Measurements from ENCODE around the gene FASN. TPM values are rescaled to one million over a fixed set of nuclear protein-coding genes. Genes with fewer than 3 reads are reported as not detected.

The FASN gene
- total RNA-seq, 2 donors from 2014 or later: 87.3 to 126 TPM

DNA sequence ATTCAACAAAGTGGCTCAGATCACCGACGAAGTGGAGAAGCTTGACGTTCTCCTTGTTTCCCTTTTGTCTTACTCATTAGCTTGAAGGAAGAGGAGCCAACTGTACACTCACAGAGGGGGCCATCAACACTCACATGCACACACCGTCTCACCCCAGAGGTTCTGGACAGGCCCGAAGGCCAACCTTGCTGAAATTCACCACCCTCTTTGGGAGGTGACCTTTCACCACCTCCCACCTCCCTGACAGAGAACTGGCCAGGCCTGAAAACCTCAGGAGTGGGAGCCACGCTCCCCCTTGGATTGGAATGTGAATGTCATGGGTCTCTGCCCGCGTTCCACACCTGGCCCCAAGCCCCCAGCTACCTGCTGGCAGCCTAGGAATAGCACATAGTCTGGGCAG, 62.5 kb downstream of the FASN start:
- H3K27me3 Mint-ChIP-seq: no peaks in the 10 kb centered on the region
- ATAC-seq (no peak), DNase-seq (no peak)
- H3K4me3 Mint-ChIP-seq: peak overlapping the region; percentile 36
- H3K9me3 ChIP-seq (ENCODE audit: control insufficient read depth, low read length, poor library complexity, severe bottlenecking): no peaks in the 10 kb centered on the region
- H3K27ac Mint-ChIP-seq: peak overlapping the region; percentile 59
- H3K4me1 Mint-ChIP-seq: peaks cover 10% of the 10 kb centered on the region
- H3K36me3 Mint-ChIP-seq (ENCODE audit: low read depth): no peaks in the 10 kb centered on the region

DNA sequence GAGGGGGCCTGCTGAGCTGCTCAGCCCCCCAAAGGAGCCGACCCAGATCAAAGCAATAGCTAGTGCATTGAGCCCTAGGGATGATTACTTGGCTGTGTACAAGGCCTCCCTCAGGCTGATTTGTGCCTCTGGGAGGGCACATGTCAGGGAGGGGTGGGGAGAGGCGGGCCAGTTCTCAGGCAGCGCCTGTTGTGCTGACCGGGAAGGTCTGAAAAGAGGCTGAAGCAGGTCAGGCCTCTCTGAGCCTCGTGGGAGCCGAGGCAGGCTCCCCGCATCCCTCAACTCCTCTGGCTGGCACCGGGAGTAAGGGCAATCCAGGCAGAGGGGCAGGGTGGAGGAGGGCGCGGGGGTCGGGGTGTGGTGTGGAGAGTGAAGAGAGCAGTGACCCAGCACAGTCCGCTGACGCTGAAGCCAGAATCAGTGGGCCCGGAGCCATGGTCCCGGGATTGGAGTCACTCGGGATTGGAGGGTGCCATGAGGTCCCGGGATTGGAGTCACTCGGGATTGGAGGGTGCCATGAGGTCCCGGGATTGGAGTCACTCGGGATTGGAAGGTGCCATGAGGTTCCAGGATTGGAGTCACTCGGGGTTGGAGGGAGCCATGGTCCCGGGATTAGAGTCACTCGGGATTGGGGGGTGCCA, 63.5 kb downstream of the FASN start:
- ATAC-seq (no peak), DNase-seq (no peak)
- no peaks in the 10 kb centered on the region for H3K9me3 ChIP-seq (ENCODE audit: control insufficient read depth, low read length, poor library complexity, severe bottlenecking)
- peaks cover 13% of the 10 kb centered on the region for H3K4me1 Mint-ChIP-seq
- no peaks in the 10 kb centered on the region for H3K36me3 Mint-ChIP-seq (ENCODE audit: low read depth)
- H3K27me3 Mint-ChIP-seq: no peaks in the 10 kb centered on the region
- H3K27ac Mint-ChIP-seq: no peak overlapping the region
- H3K4me3 Mint-ChIP-seq: peak overlapping the region; percentile 77

DNA sequence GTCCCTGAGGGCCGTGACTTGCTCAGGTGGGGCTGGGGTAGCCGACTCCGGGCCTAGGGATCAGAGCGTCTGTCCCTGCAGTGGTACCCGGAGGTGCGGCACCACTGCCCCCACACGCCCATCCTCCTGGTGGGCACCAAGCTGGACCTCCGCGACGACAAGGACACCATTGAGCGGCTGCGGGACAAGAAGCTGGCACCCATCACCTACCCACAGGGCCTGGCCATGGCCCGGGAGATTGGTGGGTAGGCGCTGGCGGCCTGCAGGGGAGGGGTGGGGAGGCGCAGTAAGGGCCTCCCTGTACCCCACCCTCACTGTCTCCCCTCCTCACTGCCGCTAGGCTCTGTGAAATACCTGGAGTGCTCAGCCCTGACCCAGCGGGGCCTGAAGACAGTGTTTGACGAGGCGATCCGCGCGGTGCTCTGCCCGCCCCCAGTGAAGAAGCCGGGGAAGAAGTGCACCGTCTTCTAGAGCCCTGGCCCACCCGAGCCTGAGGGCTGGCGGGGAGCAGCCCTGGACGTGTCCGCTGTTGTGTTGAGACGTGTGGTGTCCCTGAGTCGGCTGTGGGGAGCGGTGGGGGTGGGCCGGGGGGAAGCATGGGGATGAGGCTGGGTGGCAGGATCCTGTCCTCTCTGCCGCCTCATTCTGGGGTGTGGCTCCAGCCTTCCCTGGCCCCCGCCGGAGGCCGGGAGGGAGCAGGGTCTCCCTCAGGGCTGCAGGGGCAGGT, 64.5 kb downstream of the FASN start:
- no peak overlapping the region for H3K4me3 Mint-ChIP-seq
- ATAC-seq (no peak), DNase-seq (no peak)
- H3K9me3 ChIP-seq (ENCODE audit: control insufficient read depth, low read length, poor library complexity, severe bottlenecking): no peaks in the 10 kb centered on the region
- H3K4me1 Mint-ChIP-seq: peaks cover 14% of the 10 kb centered on the region
- no peaks in the 10 kb centered on the region for H3K27me3 Mint-ChIP-seq
- no peaks in the 10 kb centered on the region for H3K36me3 Mint-ChIP-seq (ENCODE audit: low read depth)
- no peak overlapping the region for H3K27ac Mint-ChIP-seq

DNA sequence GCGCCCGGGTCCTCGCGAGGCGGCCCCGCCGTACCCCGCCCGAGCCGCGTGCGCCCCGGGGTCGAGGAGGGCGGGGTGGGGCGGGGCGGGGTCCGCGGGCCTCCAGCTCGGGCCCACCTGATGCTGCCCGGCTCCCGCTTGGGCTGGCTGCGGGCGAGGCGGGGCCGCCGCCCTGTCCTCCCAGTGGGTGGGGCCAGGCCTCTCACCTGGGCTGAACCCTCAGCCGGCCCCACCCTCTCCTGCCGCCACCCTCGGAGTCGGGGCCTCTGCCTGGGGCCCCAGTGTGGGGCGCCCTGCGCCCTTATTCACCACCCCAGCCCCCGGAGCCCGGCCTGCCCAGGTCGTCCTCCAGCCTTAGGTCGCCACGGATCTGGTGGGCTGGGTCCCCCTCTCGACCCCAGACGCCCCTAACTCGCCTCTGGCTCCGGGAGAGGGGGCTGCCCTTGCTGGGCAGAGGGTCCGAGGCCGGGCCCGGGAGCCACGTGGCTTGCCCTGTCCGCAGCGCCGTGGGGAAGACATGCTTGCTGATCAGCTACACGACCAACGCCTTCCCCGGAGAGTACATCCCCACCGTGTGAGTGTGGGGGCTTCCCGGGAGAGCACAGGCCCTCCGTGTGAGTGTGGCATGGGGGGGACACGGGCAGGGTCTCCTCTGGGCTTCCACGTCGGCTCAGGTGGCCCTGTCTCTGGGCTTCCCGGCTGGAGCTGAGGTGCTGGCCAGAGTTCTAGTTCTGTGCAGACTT, 66.0 kb downstream of the FASN start:
- no peak overlapping the region for H3K27ac Mint-ChIP-seq
- no peaks in the 10 kb centered on the region for H3K9me3 ChIP-seq (ENCODE audit: control insufficient read depth, low read length, poor library complexity, severe bottlenecking)
- H3K4me3 Mint-ChIP-seq: peak overlapping the region; percentile 65
- peak in 2 of 3 donors; percentile 36 to 42 for DNase-seq
- no peaks in the 10 kb centered on the region for H3K27me3 Mint-ChIP-seq
- H3K36me3 Mint-ChIP-seq (ENCODE audit: low read depth): no peaks in the 10 kb centered on the region
- peak; percentile 39 for ATAC-seq
- peaks cover 10% of the 10 kb centered on the region for H3K4me1 Mint-ChIP-seq

DNA sequence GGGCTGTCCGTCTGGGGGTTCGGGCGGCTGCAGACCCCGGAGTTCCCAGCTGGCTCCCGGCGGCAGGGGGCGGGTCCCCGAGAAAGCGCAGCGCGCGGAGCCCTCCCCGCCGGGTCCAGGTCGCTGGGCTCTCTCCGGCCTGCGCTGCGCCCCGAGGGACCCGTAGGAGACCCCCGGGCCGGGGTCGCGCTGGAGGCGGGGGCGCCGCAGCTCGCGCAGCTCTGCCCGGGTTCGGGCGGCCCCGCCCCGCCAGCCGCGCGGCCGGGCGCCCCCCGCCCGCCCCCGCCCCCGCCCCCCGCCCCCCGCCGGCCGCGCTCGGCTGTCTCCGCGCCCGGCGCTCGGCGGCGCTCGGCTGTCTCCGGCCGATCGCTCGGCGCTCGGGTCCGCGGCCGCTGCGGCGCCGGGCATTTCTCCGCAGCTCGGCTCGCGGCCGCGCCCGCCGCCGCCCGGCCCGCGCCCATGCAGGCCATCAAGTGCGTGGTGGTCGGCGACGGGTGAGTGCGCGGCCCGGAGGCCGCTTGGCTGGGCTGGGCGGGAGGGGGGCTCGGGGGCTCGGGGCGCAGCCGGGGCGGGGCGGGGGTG, 66.6 kb downstream of the FASN start, which contains the start of gene RAC3:
Gene RAC3 (plus strand): TSS at position 376 of the 582 bp plus-strand sequence. CDS start 84 bp downstream, at position 460.
- no peaks in the 10 kb centered on the region for H3K9me3 ChIP-seq (ENCODE audit: control insufficient read depth, low read length, poor library complexity, severe bottlenecking)
- H3K27me3 Mint-ChIP-seq: no peaks in the 10 kb centered on the region
- no peaks in the 10 kb centered on the region for H3K36me3 Mint-ChIP-seq (ENCODE audit: low read depth)
- peaks cover 10% of the 10 kb centered on the region for H3K4me1 Mint-ChIP-seq
- no peak within 1 kb of the TSS for H3K27ac Mint-ChIP-seq
- DNase-seq: no peak
- peak within 1 kb of the TSS; percentile 93 for H3K4me3 Mint-ChIP-seq
- peak; percentile 5 for ATAC-seq

DNA sequence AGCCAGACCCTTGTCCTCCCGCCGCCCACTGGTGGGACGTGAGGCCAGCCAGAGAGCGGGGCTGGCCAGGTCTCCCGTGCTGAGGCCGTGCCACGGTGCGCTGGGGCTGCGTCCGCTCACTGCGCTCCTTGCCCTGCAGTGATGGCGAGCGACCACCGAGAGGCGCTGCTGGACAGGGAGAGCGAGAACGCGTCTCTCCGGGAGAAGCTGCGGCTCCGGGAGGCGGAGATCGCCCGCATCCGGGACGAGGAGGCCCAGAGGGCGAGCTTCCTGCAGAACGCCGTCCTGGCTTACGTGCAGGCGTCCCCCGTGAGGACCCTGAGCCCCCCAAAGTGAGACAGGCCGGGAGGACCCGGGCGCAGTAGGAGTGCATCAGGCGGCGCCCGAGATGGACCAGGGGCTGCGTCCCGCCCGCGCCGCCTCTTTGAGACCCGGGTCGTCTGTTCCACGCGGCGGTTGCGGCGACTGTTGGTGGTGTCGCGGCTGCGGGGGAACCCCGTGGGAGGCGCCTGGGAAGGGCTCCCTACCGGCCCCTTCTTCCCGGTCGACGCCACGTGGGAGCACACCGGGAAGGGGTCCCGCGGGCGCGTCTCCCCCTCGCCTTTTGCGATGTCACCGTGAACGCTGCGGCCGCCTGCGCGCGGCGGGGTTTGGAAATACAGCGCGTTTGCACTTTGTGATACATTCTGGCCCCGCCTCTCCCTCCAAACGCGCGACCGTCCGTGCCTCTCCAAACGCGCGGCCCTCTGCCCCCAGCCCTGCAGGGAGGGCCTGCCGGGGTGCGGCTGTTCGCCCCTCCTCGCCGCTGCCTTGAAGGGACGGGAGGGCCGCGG, 67.3 kb downstream of the FASN start:
- ATAC-seq: peak; percentile 87
- Mint-ChIP-seq H3K4me3 (peak overlapping the region; percentile 93), H3K27ac (no peak overlapping the region)

DNA sequence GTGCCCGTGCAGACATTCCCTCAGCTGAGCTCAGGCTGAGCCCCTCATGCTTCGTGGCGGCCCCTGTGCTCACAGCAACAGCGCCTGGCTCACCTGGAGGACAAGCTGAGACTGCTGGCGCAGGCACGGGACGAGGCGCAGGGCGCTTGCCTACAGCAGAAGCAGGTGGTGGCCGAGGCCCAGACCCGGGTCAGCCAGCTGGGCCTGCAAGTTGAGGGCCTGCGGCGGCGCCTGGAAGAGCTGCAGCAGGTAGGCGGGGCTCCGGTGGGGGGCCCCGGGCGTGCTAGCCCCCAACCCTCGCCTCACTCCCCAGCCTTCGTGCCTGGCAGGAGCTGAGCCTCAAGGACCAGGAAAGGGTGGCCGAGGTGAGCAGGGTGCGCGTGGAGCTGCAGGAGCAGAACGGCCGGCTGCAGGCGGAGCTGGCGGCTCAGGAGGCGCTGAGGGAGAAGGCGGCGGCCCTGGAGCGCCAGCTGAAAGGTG, 68.0 kb downstream of the FASN start:
- ATAC-seq: no peak
- peak overlapping the region; percentile 60 for H3K4me3 Mint-ChIP-seq
- no peak for DNase-seq
- H3K27me3 Mint-ChIP-seq: no peaks in the 10 kb centered on the region
- H3K9me3 ChIP-seq (ENCODE audit: control insufficient read depth, low read length, poor library complexity, severe bottlenecking): no peaks in the 10 kb centered on the region
- peak overlapping the region; percentile 24 for H3K27ac Mint-ChIP-seq
- H3K36me3 Mint-ChIP-seq (ENCODE audit: low read depth): no peaks in the 10 kb centered on the region
- H3K4me1 Mint-ChIP-seq: peaks cover 12% of the 10 kb centered on the region

More for the DNA sequence above, 67.3 kb downstream of the FASN start:
- H3K27me3 Mint-ChIP-seq: no peaks in the 10 kb centered on the region
- H3K36me3 Mint-ChIP-seq (ENCODE audit: low read depth): no peaks in the 10 kb centered on the region
- no peaks in the 10 kb centered on the region for H3K9me3 ChIP-seq (ENCODE audit: control insufficient read depth, low read length, poor library complexity, severe bottlenecking)
- H3K4me1 Mint-ChIP-seq: peaks cover 10% of the 10 kb centered on the region
- peak; percentile 71 to 83 (median 74) for DNase-seq

DNA sequence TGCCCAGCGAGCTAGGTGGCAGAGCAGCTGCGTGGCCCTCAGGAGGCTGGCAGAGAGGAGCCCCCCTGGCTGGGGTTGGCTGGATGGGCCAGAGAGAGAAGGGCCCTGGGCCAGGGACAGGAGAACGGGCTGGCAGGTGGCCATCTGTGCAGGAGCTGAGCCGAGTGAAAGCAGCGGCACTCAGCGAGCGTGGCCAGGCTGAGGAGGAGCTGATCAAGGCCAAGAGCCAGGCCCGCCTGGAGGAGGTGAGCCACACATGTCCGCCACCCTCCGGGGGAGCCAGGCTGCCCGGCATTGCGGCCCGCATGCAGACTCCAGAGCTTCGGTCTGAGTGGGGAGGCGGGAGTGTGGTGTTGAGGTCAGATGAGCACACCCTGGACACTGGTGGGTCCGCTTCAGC, 68.6 kb downstream of the FASN start:
- H3K4me1 Mint-ChIP-seq: peaks cover 12% of the 10 kb centered on the region
- peak overlapping the region; percentile 60 for H3K4me3 Mint-ChIP-seq
- H3K9me3 ChIP-seq (ENCODE audit: control insufficient read depth, low read length, poor library complexity, severe bottlenecking): no peaks in the 10 kb centered on the region
- peak overlapping the region; percentile 24 for H3K27ac Mint-ChIP-seq
- H3K27me3 Mint-ChIP-seq: no peaks in the 10 kb centered on the region
- ATAC-seq: no peak
- H3K36me3 Mint-ChIP-seq (ENCODE audit: low read depth): no peaks in the 10 kb centered on the region
- DNase-seq: no peak

DNA sequence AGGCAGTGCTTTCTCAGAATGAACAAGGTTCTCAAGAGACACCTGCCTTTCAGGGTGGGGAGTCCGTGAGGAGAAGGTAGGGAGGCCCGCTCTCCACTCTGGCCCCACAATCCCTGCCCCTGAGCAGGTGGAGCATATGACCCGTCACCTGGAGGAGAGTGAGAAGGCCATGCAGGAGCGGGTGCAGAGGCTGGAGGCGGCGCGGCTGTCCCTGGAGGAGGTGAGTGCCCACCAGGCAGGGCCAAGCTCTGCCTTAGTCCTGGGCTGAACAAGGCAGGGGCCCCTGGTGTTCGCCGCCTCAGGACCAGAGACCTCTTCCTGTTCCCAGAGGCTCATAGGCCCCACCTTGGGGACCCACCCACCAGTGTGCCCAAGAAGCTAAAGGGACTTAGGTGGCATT, 69.1 kb downstream of the FASN start:
- DNase-seq: no peak
- H3K4me1 Mint-ChIP-seq: peaks cover 14% of the 10 kb centered on the region
- no peaks in the 10 kb centered on the region for H3K27me3 Mint-ChIP-seq
- H3K27ac Mint-ChIP-seq: peak overlapping the region; percentile 24
- no peak for ATAC-seq
- peak overlapping the region; percentile 60 for H3K4me3 Mint-ChIP-seq
- no peaks in the 10 kb centered on the region for H3K36me3 Mint-ChIP-seq (ENCODE audit: low read depth)
- no peaks in the 10 kb centered on the region for H3K9me3 ChIP-seq (ENCODE audit: control insufficient read depth, low read length, poor library complexity, severe bottlenecking)

Other genes starting within 250 kb of the FASN start
- 100 to 1,000 TPM; 281 to 320 TPM for gene P4HB, start 237.7 kb downstream of the FASN start, total RNA-seq
- gene ARHGDIA, start 226.9 kb downstream of the FASN start, total RNA-seq: 100 to 1,000 TPM; 564 to 643 TPM
- gene ALYREF, start 206.7 kb downstream of the FASN start, total RNA-seq: 10 to 100 TPM; 79.9 to 88.8 TPM
- 10 to 100 TPM; 32.8 to 36.2 TPM for gene ANAPC11, start 206.5 kb downstream of the FASN start, total RNA-seq
- not detected for gene NPB, start 196.0 kb downstream of the FASN start, total RNA-seq
- gene PCYT2, start 186.8 kb downstream of the FASN start, total RNA-seq: 10 to 100 TPM; 21.6 to 26.0 TPM
- gene SIRT7, start 180.1 kb downstream of the FASN start, total RNA-seq: 10 to 100 TPM; 48.9 to 58.2 TPM
- gene MAFG, start 170.5 kb downstream of the FASN start, total RNA-seq: 10 to 100 TPM; 15.4 to 23.0 TPM
- gene PYCR1, start 160.9 kb downstream of the FASN start, total RNA-seq: 1 to 10 TPM in 1 of 2 donors, under 1 TPM in 1; 0.72 to 1.9 TPM
- not detected for gene MYADML2, start 151.0 kb downstream of the FASN start, total RNA-seq
- gene NOTUM, start 137.0 kb downstream of the FASN start, total RNA-seq: not detected
- gene ASPSCR1, start 120.6 kb downstream of the FASN start, total RNA-seq: 10 to 100 TPM; 38.1 to 40.1 TPM
- 10 to 100 TPM; 20.9 to 21.1 TPM for gene CENPX, start 75.4 kb downstream of the FASN start, total RNA-seq
- 10 to 100 TPM; 12.9 to 13.5 TPM for gene LRRC45, start 74.9 kb downstream of the FASN start, total RNA-seq
- 1 to 10 TPM; 2.6 to 3.1 TPM for gene RAC3, start 66.6 kb downstream of the FASN start, total RNA-seq
- gene DCXR, start 60.5 kb downstream of the FASN start, total RNA-seq: 10 to 100 TPM; 55.6 to 77.5 TPM
- 10 to 100 TPM; 26.5 to 28.3 TPM for gene RFNG, start 46.4 kb downstream of the FASN start, total RNA-seq
- 10 to 100 TPM; 63.2 to 66.1 TPM for gene GPS1, start 46.3 kb downstream of the FASN start, total RNA-seq
- 100 to 1,000 TPM; 130 to 131 TPM for gene DUS1L, start 32.4 kb downstream of the FASN start, total RNA-seq
- 10 to 100 TPM; 79.1 to 89.0 TPM for gene CCDC57, start 114.6 kb upstream of the FASN start, total RNA-seq
- 10 to 100 TPM; 47.2 to 56.2 TPM for gene SLC16A3, start 130.8 kb upstream of the FASN start, total RNA-seq
- 100 to 1,000 TPM; 218 to 273 TPM for gene CSNK1D, start 175.5 kb upstream of the FASN start, total RNA-seq
- 100 to 1,000 TPM; 119 to 122 TPM for gene CD7, start 219.4 kb upstream of the FASN start, total RNA-seq
- gene SECTM1, start 235.5 kb upstream of the FASN start, total RNA-seq: 1 to 10 TPM; 4.4 to 6.0 TPM